KMS-11 (cell line): ENCODE data around the gene OR8S1.

Experiments
- H2AFZ ChIP-seq: fragments of 200-600 bp; sonication (generic); 2 replicates; pipeline ENCODE4 v1.6.1; 2016; ENCODE audit warnings: antibody characterized with exemption, mixed run types, low read depth
- H3K27ac ChIP-seq: fragments of 200-600 bp; sonication (generic); 2 replicates; pipeline ENCODE4 v1.6.1; 2016; ENCODE audit warnings: mild to moderate bottlenecking, mixed run types
- H3K27me3 ChIP-seq: fragments of 200-600 bp; sonication (generic); 2 replicates; pipeline ENCODE4 v1.6.1; 2017; ENCODE audit warnings: mild to moderate bottlenecking, low read depth, mixed run types, moderate library complexity; ENCODE audit not compliant: insufficient read depth
- H3K36me3 ChIP-seq: fragments of 200-600 bp; sonication (generic); 2 replicates; pipeline ENCODE4 v1.6.1; 2017; ENCODE audit warnings: mild to moderate bottlenecking, mixed run types; ENCODE audit not compliant: insufficient read depth
- H3K4me1 ChIP-seq: fragments of 200-600 bp; sonication (generic); 2 replicates; pipeline ENCODE4 v1.6.1; 2016; ENCODE audit warnings: mild to moderate bottlenecking, low read depth, mixed run types; ENCODE audit not compliant: poor library complexity, severe bottlenecking
- H3K4me2 ChIP-seq: fragments of 200-600 bp; sonication (generic); 2 replicates; pipeline ENCODE4 v1.7.0; 2016; ENCODE audit warnings: mild to moderate bottlenecking, mixed run types
- H3K4me3 ChIP-seq: fragments of 200-600 bp; sonication (generic); IDR thresholded peaks from 2 replicates; pipeline ENCODE4 v1.6.1; 2017; ENCODE audit warnings: low read depth, low read length, mixed read lengths; ENCODE audit not compliant: insufficient read depth
- H3K79me2 ChIP-seq: fragments of 200-600 bp; sonication (generic); 2 replicates; pipeline ENCODE4 v1.6.1; 2016; ENCODE audit warnings: low read depth, mixed run types; ENCODE audit not compliant: insufficient read depth
- H3K9ac ChIP-seq: fragments of 200-600 bp; sonication (generic); 2 replicates; pipeline ENCODE4 v1.6.1; 2016; ENCODE audit warnings: mild to moderate bottlenecking, mixed run types
- H4K20me1 ChIP-seq: fragments of 200-600 bp; sonication (generic); 2 replicates; pipeline ENCODE4 v1.6.1; 2016; ENCODE audit warnings: mild to moderate bottlenecking, mixed run types; ENCODE audit not compliant: insufficient read depth
- CTCF ChIP-seq: fragments of 200-600 bp; sonication (generic); conservative IDR thresholded peaks from 2 replicates; pipeline ENCODE4 v1.6.1; 2017; ENCODE audit warnings: low read depth, mild to moderate bottlenecking, antibody characterized with exemption, low read length, moderate library complexity, mixed read lengths

OR8S1 gene

GRCh38 chr12:48556631-48557030 is 31.2 kb downstream of the OR8S1 start:
- Histone ChIP-seq H3K36me3 (no peaks in the 10 kb centered on the region), H3K4me3 (no peak overlapping the region), H3K9ac (no peak overlapping the region), H3K4me1 (peaks cover 6% of the 10 kb centered on the region), H3K27ac (no peak overlapping the region), H3K79me2 (no peaks in the 10 kb centered on the region), H3K27me3 (no peaks in the 10 kb centered on the region), H2AFZ (no peak overlapping the region), H3K4me2 (no peak overlapping the region), H4K20me1 (no peaks in the 10 kb centered on the region)
- TF ChIP-seq CTCF, result no peak

DNA sequence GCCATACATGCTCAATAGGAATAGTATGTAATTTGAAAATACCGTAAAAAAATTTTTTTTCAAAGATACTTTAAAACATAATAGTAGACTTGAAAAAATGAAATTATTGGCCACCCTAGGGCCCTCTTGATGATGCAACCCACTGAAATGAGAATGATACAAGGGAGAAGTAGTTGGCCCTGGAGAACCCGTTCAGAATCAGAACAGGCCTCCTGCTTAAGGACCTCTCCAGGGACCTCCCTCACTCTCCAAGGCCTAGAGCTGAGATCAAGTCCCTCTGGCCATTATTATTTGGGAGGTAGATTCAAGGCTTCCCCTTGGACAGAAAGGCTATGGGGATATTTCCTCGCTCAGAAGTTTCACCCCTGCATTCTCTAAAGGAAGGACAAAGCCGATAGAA is 32.5 kb downstream of the OR8S1 start:
- H3K4me2 ChIP-seq, result no peak overlapping the region
- no peaks in the 10 kb centered on the region for H3K27me3 ChIP-seq
- TF ChIP-seq CTCF, result no peak
- H3K4me1 ChIP-seq, result peaks cover 6% of the 10 kb centered on the region
- H3K36me3 ChIP-seq, result no peaks in the 10 kb centered on the region
- H4K20me1 ChIP-seq, result no peaks in the 10 kb centered on the region
- H3K9ac ChIP-seq, result no peak overlapping the region
- H3K27ac ChIP-seq, result no peak overlapping the region
- no peaks in the 10 kb centered on the region for H3K79me2 ChIP-seq
- H2AFZ ChIP-seq, result no peak overlapping the region
- no peak overlapping the region for H3K4me3 ChIP-seq

- no peak overlapping the region for H2AFZ ChIP-seq
- no peaks in the 10 kb centered on the region for H4K20me1 ChIP-seq
Measured at GRCh38 chr12:48567731-48568130, 42.3 kb downstream of the OR8S1 start.

GRCh38 chr12:48569946-48570345 is 44.5 kb downstream of the OR8S1 start, which contains the start of gene LALBA:
TSS of gene LALBA (minus strand) at chr12:48570046. CDS start at chr12:48570020, 26 bp downstream.
- TF ChIP-seq CTCF, result no peak
- no peaks in the 10 kb centered on the region for H4K20me1 ChIP-seq
- H2AFZ ChIP-seq, result no peak within 1 kb of the TSS
- no peaks in the 10 kb centered on the region for H3K4me1 ChIP-seq
- no peak within 1 kb of the TSS for H3K27ac ChIP-seq
- H3K9ac ChIP-seq, result no peak within 1 kb of the TSS
- H3K79me2 ChIP-seq, result no peaks in the 10 kb centered on the region
- H3K27me3 ChIP-seq, result no peaks in the 10 kb centered on the region
- no peak within 1 kb of the TSS for H3K4me2 ChIP-seq
- no peak within 1 kb of the TSS for H3K4me3 ChIP-seq
- H3K36me3 ChIP-seq, result no peaks in the 10 kb centered on the region

More at GRCh38 chr12:48567731-48568130, 42.3 kb downstream of the OR8S1 start:
- H3K4me3 ChIP-seq, result no peak overlapping the region
- H3K79me2 ChIP-seq, result no peaks in the 10 kb centered on the region
- H3K27me3 ChIP-seq, result no peaks in the 10 kb centered on the region
- H3K9ac ChIP-seq, result no peak overlapping the region
- H3K36me3 ChIP-seq, result no peaks in the 10 kb centered on the region
- no peak overlapping the region for H3K27ac ChIP-seq
- H3K4me2 ChIP-seq, result no peak overlapping the region
- H3K4me1 ChIP-seq, result no peaks in the 10 kb centered on the region
- no peak for TF ChIP-seq CTCF
